Activated CD4-positive, alpha-beta T cell treated with anti-CD3 and anti-CD28 coated beads, Interleukin-2, amount 10 ng/mL, durations not matched to agents 24 days and 14 days (primary cell): Measurements from ENCODE around the gene SGCG. TPM values are rescaled to one million over a fixed set of nuclear protein-coding genes. Genes with fewer than 3 reads are reported as not detected.

ENCODE experiments used
- DNase-seq: peaks from one replicate; pipeline ENCODE4 v3.0.0; 2022
- H3K27ac Mint-ChIP-seq: one replicate; pipeline ENCODE4 v1.8.0; 2022; ENCODE audit warnings: mild to moderate bottlenecking, mixed read lengths
- H3K27me3 Mint-ChIP-seq: one replicate; pipeline ENCODE4 v1.8.0; 2022; ENCODE audit warnings: mixed read lengths
- H3K36me3 Mint-ChIP-seq: one replicate; pipeline ENCODE4 v1.8.0; 2022; ENCODE audit warnings: low read depth, mild to moderate bottlenecking, mixed read lengths
- H3K4me1 Mint-ChIP-seq: one replicate; pipeline ENCODE4 v1.8.0; 2021; ENCODE audit warnings: mixed read lengths
- H3K4me3 Mint-ChIP-seq: one replicate; pipeline ENCODE4 v1.8.0; 2022; ENCODE audit warnings: mild to moderate bottlenecking, moderate library complexity, mixed read lengths
- H3K9me3 Mint-ChIP-seq: one replicate; pipeline ENCODE4 v1.8.0; 2021; ENCODE audit warnings: mixed read lengths
- intact Hi-C: fragments of 100-400 bp; cut with micrococcal nuclease; formaldehyde crosslinking; loops from one replicate; pipeline ENCODE4 v1.15.1; 2023
- total RNA-seq: library from RNA; stranded (reverse); gene quantifications from 2 replicates; pipeline ENCODE4 v1.2.3, GENCODE V29; 2022

The SGCG gene
- total RNA-seq, 1 donor from 2014 or later, result not detected

- no peak for DNase-seq
- peaks cover 46% of the 10 kb centered on the region for H3K36me3 Mint-ChIP-seq
- no peaks in the 10 kb centered on the region for H3K4me1 Mint-ChIP-seq
- H3K27ac Mint-ChIP-seq, result no peak overlapping the region
- no peaks in the 10 kb centered on the region for H3K27me3 Mint-ChIP-seq
- H3K4me3 Mint-ChIP-seq, result no peak overlapping the region
- H3K9me3 Mint-ChIP-seq, result no peaks in the 10 kb centered on the region
- intact Hi-C loops, result no loop called here
Measured at GRCh38 chr13:23359882-23360281, 179.1 kb downstream of the SGCG start.

GRCh38 chr13:23365652-23366051 is 184.9 kb downstream of the SGCG start:
- Mint-ChIP-seq H3K4me3 (no peak overlapping the region), H3K9me3 (no peaks in the 10 kb centered on the region), H3K27me3 (no peaks in the 10 kb centered on the region), H3K36me3 (peaks cover 66% of the 10 kb centered on the region), H3K4me1 (peaks cover 2% of the 10 kb centered on the region), H3K27ac (no peak overlapping the region)
- intact Hi-C loops, result no loop called here
- DNase-seq, result no peak

- Mint-ChIP-seq H3K27me3 (no peaks in the 10 kb centered on the region), H3K4me3 (no peak overlapping the region), H3K36me3 (peaks cover 69% of the 10 kb centered on the region), H3K27ac (no peak overlapping the region), H3K4me1 (peaks cover 13% of the 10 kb centered on the region), H3K9me3 (no peaks in the 10 kb centered on the region)
- intact Hi-C loops, result no loop called here
- DNase-seq, result no peak
Measured at GRCh38 chr13:23367907-23368306, 187.1 kb downstream of the SGCG start.

DNA sequence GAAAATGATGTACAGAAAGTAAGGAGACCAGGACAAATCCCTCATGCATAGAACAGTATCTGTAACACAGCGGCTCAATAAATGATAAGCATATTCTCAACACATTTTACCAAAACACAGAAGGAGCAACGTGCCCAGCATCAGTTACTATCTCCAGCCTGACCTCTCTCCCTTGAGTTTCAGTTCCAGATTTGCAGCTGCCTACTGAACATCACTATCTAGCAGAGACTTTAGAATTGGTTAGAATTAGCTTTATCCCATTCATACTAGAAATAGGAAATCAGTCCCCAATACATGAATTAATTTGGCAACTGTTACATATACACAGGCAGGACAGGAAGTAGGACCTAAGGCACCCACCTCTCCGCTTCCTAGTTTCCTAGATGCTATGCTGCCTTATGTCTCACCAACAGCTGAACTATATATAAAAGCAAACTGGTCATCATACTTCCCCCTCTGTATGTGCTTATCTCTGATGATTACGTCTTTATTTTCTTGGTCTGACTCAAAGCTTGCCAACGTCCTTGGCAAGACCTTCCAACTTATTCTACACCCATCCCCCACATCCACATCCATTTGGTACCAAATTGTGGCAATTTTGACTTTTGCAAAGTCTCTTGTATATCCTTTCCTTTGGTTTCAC is 191.6 kb downstream of the SGCG start:
- intact Hi-C loops, result loop anchor here (10.0 kb wide), 1 partner anchor 592 kb away; no protein-coding TSS in a partner anchor
- Mint-ChIP-seq H3K36me3 (peaks cover 42% of the 10 kb centered on the region), H3K27me3 (no peaks in the 10 kb centered on the region), H3K9me3 (no peaks in the 10 kb centered on the region), H3K4me3 (peak overlapping the region; percentile 1), H3K27ac (peak overlapping the region; percentile 14), H3K4me1 (peaks cover 27% of the 10 kb centered on the region)
- DNase-seq, result no peak
